Measurements from ENCODE around the gene C15orf40.
"Not testable (repeated sequence)": the region's sequence is repeated elsewhere in the genome, so short reads cannot be mapped to it uniquely, and the experiment has no call there.

The C15orf40 gene

DNA sequence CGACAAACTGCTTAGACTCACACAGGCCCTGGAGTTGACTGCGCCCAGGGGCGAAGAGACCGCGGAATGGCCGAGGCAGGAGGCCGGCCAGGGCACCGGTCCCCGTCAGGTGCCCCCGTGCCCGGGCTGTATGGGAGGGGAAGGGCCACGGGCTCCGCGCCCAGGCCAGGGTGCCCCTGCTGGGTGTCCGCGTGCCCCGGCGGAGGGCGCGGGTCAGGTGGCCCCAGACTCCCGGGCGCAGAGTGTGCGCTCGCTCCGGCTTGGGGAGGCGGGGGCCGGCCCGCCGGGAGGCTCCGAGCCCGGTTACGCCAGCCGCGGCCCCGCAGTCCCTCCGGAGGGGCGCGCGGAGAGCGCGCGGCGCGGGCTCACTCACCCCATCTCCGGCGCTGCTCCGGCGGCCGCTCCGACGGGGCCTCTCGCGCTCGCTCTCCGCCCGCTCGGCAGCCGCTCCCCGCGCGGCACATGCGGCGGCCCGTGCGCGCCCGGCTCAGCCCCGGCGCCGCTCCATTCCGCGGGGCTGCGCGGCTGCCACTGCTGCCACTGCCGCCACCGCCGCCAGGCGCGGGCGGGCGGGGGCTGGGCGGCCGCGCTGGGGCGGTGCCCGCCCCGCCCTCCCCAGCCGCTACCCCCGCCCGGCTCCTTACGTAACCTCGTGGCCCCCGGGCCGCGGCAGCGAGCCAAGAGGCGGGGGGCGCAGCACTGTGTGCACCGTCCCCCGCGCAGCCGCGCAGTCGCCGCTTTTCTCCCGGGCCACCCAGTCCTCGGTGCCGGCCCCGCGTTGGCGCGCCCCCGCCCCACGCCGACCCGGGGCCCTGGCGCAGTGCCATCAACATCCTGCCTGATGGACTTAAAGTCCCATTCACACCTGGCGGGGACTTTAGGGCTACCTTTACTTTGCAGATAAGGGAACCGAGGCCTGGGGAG, 59.0 kb downstream of the C15orf40 start, which contains the start of gene HOMER2:
TSS of gene HOMER2 (minus strand) at position 563 of the 924 bp plus-strand sequence. CDS start at position 378, 185 bp downstream.
- DNase-seq = peak in 15 of 58 donors; percentile 8 to 58 (median 20)

- DNase-seq = no peak
These were observed 59.8 kb downstream of the C15orf40 start for GRCh38 chr15:82951472-82952157.

GRCh38 chr15:82950746-82951370, 60.6 kb downstream of the C15orf40 start:
- DNase-seq = peak in 1 of 58 donors; percentile 9

DNA sequence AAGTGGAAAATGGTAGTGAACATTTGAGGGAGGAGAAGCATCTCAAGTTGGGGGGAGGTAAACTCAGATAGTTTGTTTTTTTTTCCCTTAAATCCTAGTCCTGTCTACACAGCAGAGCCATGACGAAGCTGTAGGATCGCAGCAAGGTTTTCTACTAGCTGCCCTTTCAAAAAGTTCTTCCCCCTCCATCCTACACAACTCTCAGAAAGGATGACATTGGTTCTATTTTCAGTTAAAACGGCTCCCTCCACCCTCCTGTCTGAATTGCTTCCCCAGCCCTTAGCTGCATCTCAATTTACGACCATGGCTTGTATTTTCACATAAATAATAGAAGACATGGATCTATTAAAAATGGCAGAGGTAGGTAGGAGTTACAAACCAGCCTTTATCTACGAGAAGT, 61.1 kb downstream of the C15orf40 start:
- no peak for DNase-seq

- no peak for DNase-seq
These were observed 65.2 kb downstream of the C15orf40 start for GRCh38 chr15:82946155-82946701.

DNA sequence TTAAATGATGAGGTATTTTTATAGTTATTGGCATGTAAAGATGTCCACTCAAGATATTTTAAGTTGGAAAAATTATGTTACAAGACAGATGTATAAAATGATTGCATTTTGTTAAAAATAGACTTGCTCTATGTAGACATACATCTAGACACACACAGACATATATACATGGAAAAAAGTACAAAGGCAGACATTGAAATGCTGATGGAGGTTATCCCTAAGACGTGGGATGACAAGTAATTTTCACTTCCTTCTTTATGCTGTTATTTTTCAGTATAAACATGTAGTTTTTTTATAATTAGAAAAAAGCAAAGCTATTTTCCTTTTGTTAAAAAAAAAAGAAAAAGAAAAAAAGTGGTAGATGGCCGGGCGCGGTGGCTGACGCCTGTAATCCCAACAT, 66.1 kb downstream of the C15orf40 start:
- DNase-seq = no peak

DNA sequence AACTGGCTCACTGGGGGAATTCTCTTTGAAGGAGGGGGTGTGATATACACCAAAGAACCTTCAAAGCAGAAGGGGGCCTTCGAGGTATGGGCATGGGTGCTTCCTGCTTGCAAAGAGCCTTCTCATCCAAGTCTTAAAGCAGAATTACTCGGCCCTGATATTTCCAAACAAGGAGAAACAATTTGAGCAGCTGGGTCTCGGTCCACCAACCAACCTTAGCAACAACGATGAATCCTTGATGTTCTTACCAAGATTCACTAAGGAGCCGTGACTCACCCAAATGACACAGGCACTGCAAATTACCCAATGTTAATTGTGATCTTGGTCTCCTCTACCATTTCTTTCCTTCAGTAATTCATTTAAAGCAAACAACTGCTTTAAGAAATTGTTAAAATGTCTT, 66.6 kb downstream of the C15orf40 start:
- DNase-seq = peak in 1 of 58 donors; percentile 17

DNA sequence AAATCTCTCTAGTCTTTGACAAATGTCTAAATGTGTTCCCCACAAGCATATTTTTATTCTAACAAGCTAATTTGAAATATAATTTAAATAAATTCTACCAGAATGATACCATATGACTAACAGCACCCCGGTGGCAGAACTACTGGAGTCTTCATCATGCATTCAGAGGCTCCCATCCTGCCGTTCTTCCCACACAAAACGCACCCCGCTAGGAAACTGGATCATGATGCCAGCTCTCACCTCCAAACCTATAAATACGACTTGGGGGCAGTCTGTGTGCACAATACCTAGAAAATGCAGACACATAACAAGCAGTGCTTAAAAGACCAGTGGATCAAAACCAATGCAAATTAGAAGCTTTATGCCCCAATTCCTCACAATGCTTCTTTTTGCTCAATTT, 67.4 kb downstream of the C15orf40 start:
- DNase-seq = peak in 9 of 58 donors; percentile 6 to 54 (median 23)

DNA sequence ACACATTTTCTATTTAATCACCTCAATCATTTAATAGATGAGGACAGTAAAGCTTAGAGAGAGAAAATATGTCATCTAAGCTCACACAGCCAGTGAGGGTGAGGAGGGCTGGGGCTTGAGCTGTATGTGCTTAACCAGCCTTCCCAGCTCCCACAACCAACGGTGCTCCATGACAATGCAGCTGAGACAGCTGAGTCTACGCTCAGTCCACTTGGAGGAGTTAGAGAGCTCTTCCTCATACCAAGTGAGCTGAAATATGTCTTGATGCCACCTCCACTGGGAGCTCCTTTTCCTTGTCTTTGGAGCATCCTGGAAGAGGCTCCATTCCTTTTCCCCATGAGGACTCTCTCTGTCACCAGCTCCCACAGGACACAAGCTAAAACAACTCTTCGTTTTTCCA, 68.3 kb downstream of the C15orf40 start:
- no peak for DNase-seq

DNA sequence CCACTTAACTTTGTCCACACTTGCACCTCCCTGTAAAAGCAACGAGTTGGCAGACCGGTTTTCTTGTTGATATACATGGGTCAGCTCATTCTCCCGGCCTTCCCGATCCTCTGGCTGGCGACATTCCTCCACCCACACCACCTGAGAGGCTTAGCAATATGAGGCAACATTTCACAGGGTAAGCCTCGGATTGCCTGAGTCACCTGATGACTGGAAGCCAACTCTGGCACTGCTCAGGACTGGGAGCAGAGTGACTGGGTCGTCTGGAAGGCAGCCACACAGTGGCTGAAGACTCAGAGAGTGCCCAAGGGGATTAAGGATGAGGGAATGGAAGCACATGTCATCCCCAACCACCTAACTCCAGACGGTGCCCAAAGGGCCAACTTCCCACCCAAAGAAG, 68.7 kb downstream of the C15orf40 start:
- peak in 1 of 58 donors; percentile 11 for DNase-seq

DNA sequence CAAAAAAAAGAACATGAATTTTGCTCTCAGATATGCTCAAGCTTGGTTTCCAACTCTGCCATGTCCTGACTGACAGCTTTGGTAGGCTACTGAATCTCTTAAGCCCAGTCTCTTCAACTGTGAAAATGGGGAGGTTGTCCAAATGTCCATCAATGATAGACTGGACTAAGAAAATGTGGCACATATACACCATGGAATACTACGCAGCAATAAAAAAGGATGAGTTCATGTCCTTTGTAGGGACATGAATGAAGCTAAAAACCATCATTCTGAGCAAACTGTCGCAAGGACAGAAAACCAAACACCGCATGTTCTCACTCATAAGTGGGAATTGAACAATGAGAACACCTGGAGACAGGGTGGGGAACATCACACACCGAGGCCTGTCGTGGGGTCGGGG, 71.8 kb downstream of the C15orf40 start:
- DNase-seq = not testable (repeated sequence)
